Mesenchymal stem cell (in vitro differentiated cells and primary cell): Measurements from ENCODE around the gene UGT1A3.
A peak's percentile ranks its signal among the peaks of the same experiment; 100 is the strongest.

Source experiments
- DNase-seq: peaks from one replicate; pipeline ENCODE4 v3.0.0-alpha.2; 2013
- H2AFZ ChIP-seq: one replicate; pipeline ENCODE4 v1.6.1; 2013; ENCODE audit warnings: low read depth, mild to moderate bottlenecking, control low read depth, inconsistent platforms, low read length, moderate library complexity
- H2AK5ac ChIP-seq: 2 replicates; pipeline ENCODE4 v1.6.1; 2013; ENCODE audit warnings: low read length, moderate library complexity, mild to moderate bottlenecking, inconsistent platforms; ENCODE audit not compliant: severe bottlenecking
- H2BK120ac ChIP-seq: one replicate; pipeline ENCODE4 v1.6.1; 2013; ENCODE audit warnings: low read depth, mild to moderate bottlenecking, inconsistent platforms, low read length, moderate library complexity
- H2BK12ac ChIP-seq, 2 experiments: one replicate each; pipeline ENCODE4 v1.6.1; 2013; ENCODE audit warnings: inconsistent platforms in 2 of 2, low read length in 2 of 2, mild to moderate bottlenecking in 2 of 2, moderate library complexity in 2 of 2, control low read depth in 1 of 2
- H2BK15ac ChIP-seq: one replicate; pipeline ENCODE4 v1.6.1; 2013; ENCODE audit warnings: mild to moderate bottlenecking, low read depth, inconsistent platforms; ENCODE audit not compliant: poor library complexity, severe bottlenecking
- H2BK5ac ChIP-seq: 2 replicates; pipeline ENCODE4 v1.6.1; 2013; ENCODE audit warnings: low read depth, mild to moderate bottlenecking, low read length, control low read depth, inconsistent platforms; ENCODE audit not compliant: poor library complexity, severe bottlenecking
- H3K14ac ChIP-seq, 2 experiments: one replicate each; pipeline ENCODE4 v1.6.1; 2013; ENCODE audit warnings: inconsistent platforms in 2 of 2, low read length in 2 of 2, control low read depth in 1 of 2, mild to moderate bottlenecking in 1 of 2, moderate library complexity in 1 of 2
- H3K18ac ChIP-seq, 2 experiments: one replicate each; pipeline ENCODE4 v1.6.1; 2013; ENCODE audit warnings: inconsistent platforms in 2 of 2, low read length in 2 of 2, control low read depth in 1 of 2, low read depth in 1 of 2, mild to moderate bottlenecking in 1 of 2
- H3K23ac ChIP-seq, 2 experiments: one replicate each; pipeline ENCODE4 v1.6.1; 2013; ENCODE audit warnings: inconsistent platforms in 2 of 2, low read length in 2 of 2, mild to moderate bottlenecking in 2 of 2, moderate library complexity in 2 of 2, control low read depth in 1 of 2
- H3K27ac ChIP-seq: 2 replicates; pipeline ENCODE4 v1.5.1; 2013; ENCODE audit warnings: mild to moderate bottlenecking, moderate library complexity, low read length, control low read depth, inconsistent platforms; ENCODE audit not compliant: poor library complexity, severe bottlenecking
- H3K27me3 ChIP-seq, 2 experiments: 2 replicates each; pipeline versions ENCODE4 v1.6.1 to v1.7.0; 2013; ENCODE audit warnings: low read length in 2 of 2, mild to moderate bottlenecking in 2 of 2, moderate library complexity in 2 of 2, control low read depth in 1 of 2, inconsistent platforms in 1 of 2; ENCODE audit not compliant: control insufficient read depth in 1 of 2, insufficient read depth in 1 of 2
- H3K36me3 ChIP-seq, 2 experiments: 2 replicates each; pipeline versions ENCODE4 v1.6.1 to v1.7.0; 2013; ENCODE audit warnings: low read length in 2 of 2, control low read depth in 1 of 2, inconsistent platforms in 1 of 2, low read depth in 1 of 2, mild to moderate bottlenecking in 1 of 2; ENCODE audit not compliant: insufficient read depth in 2 of 2, control insufficient read depth in 1 of 2
- H3K4ac ChIP-seq, 2 experiments: one replicate each; pipeline ENCODE4 v1.6.1; 2013; ENCODE audit warnings: inconsistent platforms in 2 of 2, low read length in 2 of 2, mild to moderate bottlenecking in 2 of 2, moderate library complexity in 2 of 2, control low read depth in 1 of 2, low read depth in 1 of 2
- H3K4me1 ChIP-seq: 2 replicates; pipeline ENCODE4 v1.6.1; 2013; ENCODE audit warnings: low read depth, low read length, control low read depth; ENCODE audit not compliant: control insufficient read depth, insufficient read depth
- H3K4me2 ChIP-seq: 2 replicates; pipeline ENCODE4 v1.6.1; 2013; ENCODE audit warnings: low read length, mild to moderate bottlenecking, inconsistent platforms; ENCODE audit not compliant: poor library complexity, severe bottlenecking
- H3K4me3 ChIP-seq, 2 experiments: 2 replicates each; pipeline versions ENCODE4 v1.5.1 to v1.7.0; 2013; ENCODE audit warnings: low read length in 2 of 2, mild to moderate bottlenecking in 2 of 2, control low read depth in 1 of 2, low read depth in 1 of 2; ENCODE audit not compliant: insufficient read depth in 1 of 2
- H3K79me1 ChIP-seq: replicated peaks from 2 replicates; pipeline ENCODE4 v1.6.1; 2013; ENCODE audit warnings: mild to moderate bottlenecking, control low read depth, low read length, inconsistent platforms; ENCODE audit not compliant: poor library complexity, severe bottlenecking
- H3K9ac ChIP-seq: 2 replicates; pipeline ENCODE4 v1.7.0; 2013; ENCODE audit warnings: mild to moderate bottlenecking, low read length, moderate library complexity
- H3K9me3 ChIP-seq: 2 replicates; pipeline ENCODE4 v1.7.0; 2013; ENCODE audit warnings: mild to moderate bottlenecking, low read length; ENCODE audit not compliant: control insufficient read depth
- H4K8ac ChIP-seq: one replicate; pipeline ENCODE4 v1.6.1; 2013; ENCODE audit warnings: inconsistent platforms, mild to moderate bottlenecking, low read length, moderate library complexity
- H4K91ac ChIP-seq: one replicate; pipeline ENCODE4 v1.6.1; 2013; ENCODE audit warnings: mild to moderate bottlenecking, low read length, inconsistent platforms
- WGBS: methylation state at CpG from one replicate; pipeline ENCODE4 v1.1.7; 2013; ENCODE audit warnings: mixed read lengths; 5-methylcytosine and 5-hydroxymethylcytosine counted together

The UGT1A3 gene

DNA sequence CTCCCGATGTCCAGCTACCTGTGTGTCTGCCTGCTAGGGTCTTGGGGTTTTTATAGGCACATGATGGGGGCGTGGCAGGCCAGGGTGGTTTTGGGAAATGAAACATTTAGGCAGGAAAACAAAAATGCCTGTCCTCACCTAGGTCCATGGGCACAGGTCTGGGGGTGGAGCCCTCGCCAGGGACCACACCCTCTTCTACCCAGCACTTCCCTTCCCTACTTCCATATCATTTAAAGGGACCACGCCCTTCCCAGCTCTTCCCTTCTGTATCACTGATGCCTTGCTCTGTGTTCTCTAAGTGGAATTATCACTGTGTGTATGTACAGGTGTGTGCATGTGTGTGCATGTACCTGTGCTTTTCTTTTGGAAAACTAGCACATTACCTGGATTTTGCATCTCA, 37.6 kb downstream of the UGT1A3 start:
- H2BK120ac ChIP-seq = no peak overlapping the region
- no peaks in the 10 kb centered on the region for H3K36me3 ChIP-seq
- H3K18ac ChIP-seq = no peak overlapping the region
- DNase-seq = no peak
- no peak overlapping the region for H3K27ac ChIP-seq
- no peaks in the 10 kb centered on the region for H3K79me1 ChIP-seq
- H3K14ac ChIP-seq = no peak overlapping the region
- no peak overlapping the region for H2BK12ac ChIP-seq
- no peak overlapping the region for H4K8ac ChIP-seq
- H3K4me3 ChIP-seq = no peak overlapping the region
- H3K4ac ChIP-seq = no peak overlapping the region
- 40% methylated on average over 3 of the region's 4 CpGs for WGBS
- H2BK15ac ChIP-seq = no peak overlapping the region
- H3K27me3 ChIP-seq = peaks cover 9 to 21% of the 10 kb centered on the region in 2 experiments
- no peak overlapping the region for H2AFZ ChIP-seq
- H4K91ac ChIP-seq = peak overlapping the region; percentile 25
- peaks cover 2% of the 10 kb centered on the region for H3K4me1 ChIP-seq
- no peak overlapping the region for H3K4me2 ChIP-seq
- no peak overlapping the region for H3K23ac ChIP-seq
- H2BK5ac ChIP-seq = no peak overlapping the region
- H3K9me3 ChIP-seq = no peaks in the 10 kb centered on the region
- H2AK5ac ChIP-seq = no peak overlapping the region
- H3K9ac ChIP-seq = no peak overlapping the region

DNA sequence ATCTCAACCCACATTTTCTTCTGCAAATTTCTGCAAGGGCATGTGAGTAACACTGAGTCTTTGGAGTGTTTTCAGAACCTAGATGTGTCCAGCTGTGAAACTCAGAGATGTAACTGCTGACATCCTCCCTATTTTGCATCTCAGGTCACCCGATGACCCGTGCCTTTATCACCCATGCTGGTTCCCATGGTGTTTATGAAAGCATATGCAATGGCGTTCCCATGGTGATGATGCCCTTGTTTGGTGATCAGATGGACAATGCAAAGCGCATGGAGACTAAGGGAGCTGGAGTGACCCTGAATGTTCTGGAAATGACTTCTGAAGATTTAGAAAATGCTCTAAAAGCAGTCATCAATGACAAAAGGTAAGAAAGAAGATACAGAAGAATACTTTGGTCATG, 39.2 kb downstream of the UGT1A3 start:
- Histone ChIP-seq H4K8ac (no peak overlapping the region), H3K27ac (no peak overlapping the region), H3K4me2 (no peak overlapping the region), H3K36me3 (no peaks in the 10 kb centered on the region), H4K91ac (no peak overlapping the region), H3K27me3 (peaks cover 9 to 21% of the 10 kb centered on the region in 2 experiments), H3K9ac (no peak overlapping the region), H3K18ac (no peak overlapping the region), H3K79me1 (no peaks in the 10 kb centered on the region), H2BK120ac (no peak overlapping the region), H3K23ac (no peak overlapping the region), H2BK15ac (no peak overlapping the region), H2BK5ac (no peak overlapping the region), H2AK5ac (no peak overlapping the region), H3K14ac (no peak overlapping the region), H3K4me3 (no peak overlapping the region), H3K9me3 (no peaks in the 10 kb centered on the region), H2AFZ (no peak overlapping the region), H2BK12ac (no peak overlapping the region), H3K4ac (no peak overlapping the region), H3K4me1 (peaks cover 2% of the 10 kb centered on the region)
- 78% methylated on average over 4 of the region's 4 CpGs for WGBS
- DNase-seq = no peak

GRCh38 chr2:233769260-233769659, 40.4 kb downstream of the UGT1A3 start:
- peaks cover 9 to 18% of the 10 kb centered on the region in 2 experiments for H3K27me3 ChIP-seq
- no peak overlapping the region for H3K9ac ChIP-seq
- H4K91ac ChIP-seq = no peak overlapping the region
- H2BK12ac ChIP-seq = no peak overlapping the region
- no peak overlapping the region for H2AK5ac ChIP-seq
- H3K23ac ChIP-seq = no peak overlapping the region
- no peak overlapping the region for H3K4me2 ChIP-seq
- H3K14ac ChIP-seq = no peak overlapping the region
- no peak overlapping the region for H3K4ac ChIP-seq
- no peak overlapping the region for H2BK15ac ChIP-seq
- H3K36me3 ChIP-seq = no peaks in the 10 kb centered on the region
- H3K4me3 ChIP-seq = no peak overlapping the region
- H3K27ac ChIP-seq = no peak overlapping the region
- no peak overlapping the region for H3K18ac ChIP-seq
- H3K9me3 ChIP-seq = no peaks in the 10 kb centered on the region
- H3K79me1 ChIP-seq = no peaks in the 10 kb centered on the region
- H2BK5ac ChIP-seq = no peak overlapping the region
- H3K4me1 ChIP-seq = peaks cover 2% of the 10 kb centered on the region
- no peak overlapping the region for H2BK120ac ChIP-seq
- DNase-seq = no peak
- H2AFZ ChIP-seq = no peak overlapping the region
- H4K8ac ChIP-seq = no peak overlapping the region
- WGBS = 86% methylated on average over 9 of the region's 9 CpGs

DNA sequence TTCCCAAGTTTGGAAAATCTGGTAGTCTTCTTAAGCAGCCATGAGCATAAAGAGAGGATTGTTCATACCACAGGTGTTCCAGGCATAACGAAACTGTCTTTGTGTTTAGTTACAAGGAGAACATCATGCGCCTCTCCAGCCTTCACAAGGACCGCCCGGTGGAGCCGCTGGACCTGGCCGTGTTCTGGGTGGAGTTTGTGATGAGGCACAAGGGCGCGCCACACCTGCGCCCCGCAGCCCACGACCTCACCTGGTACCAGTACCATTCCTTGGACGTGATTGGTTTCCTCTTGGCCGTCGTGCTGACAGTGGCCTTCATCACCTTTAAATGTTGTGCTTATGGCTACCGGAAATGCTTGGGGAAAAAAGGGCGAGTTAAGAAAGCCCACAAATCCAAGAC, 43.3 kb downstream of the UGT1A3 start:
- H2BK5ac ChIP-seq = no peak overlapping the region
- H3K4ac ChIP-seq = no peak overlapping the region
- H3K23ac ChIP-seq = no peak overlapping the region
- peaks cover 9 to 10% of the 10 kb centered on the region in 2 experiments for H3K27me3 ChIP-seq
- no peak overlapping the region for H2AK5ac ChIP-seq
- no peak overlapping the region for H2BK15ac ChIP-seq
- H3K36me3 ChIP-seq = no peaks in the 10 kb centered on the region
- no peak overlapping the region for H3K14ac ChIP-seq
- no peak overlapping the region for H3K4me2 ChIP-seq
- H3K18ac ChIP-seq = no peak overlapping the region
- H3K9me3 ChIP-seq = peaks cover 2% of the 10 kb centered on the region
- DNase-seq = no peak
- H4K91ac ChIP-seq = no peak overlapping the region
- H2BK12ac ChIP-seq = no peak overlapping the region
- H2AFZ ChIP-seq = no peak overlapping the region
- H3K27ac ChIP-seq = no peak overlapping the region
- H2BK120ac ChIP-seq = no peak overlapping the region
- 85% methylated on average over 16 of the region's 16 CpGs for WGBS
- H4K8ac ChIP-seq = no peak overlapping the region
- H3K4me1 ChIP-seq = no peaks in the 10 kb centered on the region
- no peak overlapping the region for H3K4me3 ChIP-seq
- H3K9ac ChIP-seq = no peak overlapping the region
- no peaks in the 10 kb centered on the region for H3K79me1 ChIP-seq
